ENCODE results near the gene ANKRD53.

The ANKRD53 gene

DNA sequence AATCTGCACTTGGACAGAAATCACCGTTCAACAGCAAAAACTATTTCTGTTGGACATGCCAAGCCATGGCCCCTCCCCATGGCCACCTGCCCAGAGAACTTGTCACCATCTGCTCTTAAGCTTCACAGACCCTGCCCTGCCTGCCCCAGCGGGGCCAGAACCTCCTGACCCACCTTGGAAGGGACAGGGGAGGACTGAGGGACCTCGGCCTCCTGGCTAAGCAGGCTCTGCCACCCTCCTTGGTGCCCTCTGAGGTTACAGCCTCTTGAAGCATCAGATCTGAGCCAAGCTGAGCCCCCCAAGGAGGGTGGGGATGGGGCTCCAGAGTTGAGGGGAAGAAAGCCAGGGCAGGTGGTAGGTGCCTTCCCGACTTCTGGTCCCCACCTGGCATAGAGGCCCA is 9.7 kb downstream of the ANKRD53 start:
- TF ChIP-seq, protein P1, sequence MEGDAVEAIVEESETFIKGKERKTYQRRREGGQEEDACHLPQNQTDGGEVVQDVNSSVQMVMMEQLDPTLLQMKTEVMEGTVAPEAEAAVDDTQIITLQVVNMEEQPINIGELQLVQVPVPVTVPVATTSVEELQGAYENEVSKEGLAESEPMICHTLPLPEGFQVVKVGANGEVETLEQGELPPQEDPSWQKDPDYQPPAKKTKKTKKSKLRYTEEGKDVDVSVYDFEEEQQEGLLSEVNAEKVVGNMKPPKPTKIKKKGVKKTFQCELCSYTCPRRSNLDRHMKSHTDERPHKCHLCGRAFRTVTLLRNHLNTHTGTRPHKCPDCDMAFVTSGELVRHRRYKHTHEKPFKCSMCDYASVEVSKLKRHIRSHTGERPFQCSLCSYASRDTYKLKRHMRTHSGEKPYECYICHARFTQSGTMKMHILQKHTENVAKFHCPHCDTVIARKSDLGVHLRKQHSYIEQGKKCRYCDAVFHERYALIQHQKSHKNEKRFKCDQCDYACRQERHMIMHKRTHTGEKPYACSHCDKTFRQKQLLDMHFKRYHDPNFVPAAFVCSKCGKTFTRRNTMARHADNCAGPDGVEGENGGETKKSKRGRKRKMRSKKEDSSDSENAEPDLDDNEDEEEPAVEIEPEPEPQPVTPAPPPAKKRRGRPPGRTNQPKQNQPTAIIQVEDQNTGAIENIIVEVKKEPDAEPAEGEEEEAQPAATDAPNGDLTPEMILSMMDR (IDR thresholded peaks at IDR 0.05; ENCODE audit: insufficient read depth, low read length, poor library complexity, severe bottlenecking) = no peak
- TF ChIP-seq EZH2phosphoT487 (conservative IDR thresholded peaks at IDR 0.05; ENCODE audit: low read length) = no peak
- H3K36me3 ChIP-seq (ENCODE audit: low read length) = no peaks in the 10 kb centered on the region

DNA sequence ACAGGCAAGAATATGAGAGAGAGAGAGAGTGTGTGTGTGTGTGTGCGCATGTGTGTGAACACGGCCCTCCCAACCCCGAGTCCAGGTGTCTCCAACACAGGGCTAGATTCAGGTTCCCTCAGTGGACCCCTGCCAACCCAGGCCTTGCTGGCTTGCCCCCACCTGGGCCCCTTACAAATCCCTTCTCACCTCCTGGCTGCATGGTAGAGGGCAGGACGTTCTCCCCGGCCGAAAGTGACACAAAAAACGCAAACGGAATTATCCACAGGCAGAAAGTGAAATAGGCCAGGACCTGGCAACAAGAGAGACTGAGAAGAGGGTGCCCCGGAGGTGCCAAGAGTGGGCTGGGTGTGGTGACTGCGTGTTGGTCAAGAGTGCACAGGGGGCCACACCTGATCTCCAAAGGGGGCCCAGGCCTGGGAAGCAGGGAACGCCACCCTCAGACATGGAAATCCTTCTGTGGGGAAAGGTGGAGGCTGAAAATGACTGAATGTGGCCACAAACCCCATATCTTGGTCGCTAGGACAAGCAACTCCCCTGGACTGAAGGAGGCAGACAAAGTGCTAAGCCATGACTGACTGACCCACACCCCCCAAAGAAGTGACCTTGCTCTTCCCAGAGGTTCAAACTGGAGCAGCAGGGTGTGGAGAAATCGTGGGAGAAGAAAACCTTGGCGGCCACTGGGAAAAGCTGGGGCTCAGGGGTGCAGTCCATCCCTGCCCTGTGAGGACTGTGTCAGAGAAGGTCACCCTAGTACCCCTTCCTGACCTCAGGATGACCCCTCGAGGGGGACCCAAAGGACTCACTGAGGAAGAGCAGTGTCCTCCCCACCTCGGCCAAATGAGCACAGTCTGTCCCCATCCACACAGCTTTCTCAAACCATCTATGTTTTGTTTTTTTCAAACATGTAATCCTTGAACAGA is 10.6 kb downstream of the ANKRD53 start:
- Histone ChIP-seq H3F3A (ENCODE audit: insufficient read depth) (no peaks in the 10 kb centered on the region), H3K36me3 (ENCODE audit: low read length) (no peaks in the 10 kb centered on the region)

More for the DNA sequence above, 9.7 kb downstream of the ANKRD53 start:
- H3K9me3 ChIP-seq (ENCODE audit: insufficient read depth, low read length) = no peaks in the 10 kb centered on the region
- no peak overlapping the region for H3K4me3 ChIP-seq (ENCODE audit: insufficient read depth, low read length, poor library complexity, severe bottlenecking)
- H3K9ac ChIP-seq (ENCODE audit: low read length) = no peak overlapping the region
- H3K4me2 ChIP-seq (ENCODE audit: low read depth, low read length, poor library complexity, severe bottlenecking) = no peak overlapping the region
- no peak overlapping the region for H3K27ac ChIP-seq (ENCODE audit: low read depth, low read length)
- no peaks in the 10 kb centered on the region for H3K9me2 ChIP-seq (replicated peaks; ENCODE audit: insufficient read depth, low read length)
- no peaks in the 10 kb centered on the region for H3K27me3 ChIP-seq (ENCODE audit: low read length)
- no peak overlapping the region for H2AFZ ChIP-seq (ENCODE audit: low read depth, low read length, severe bottlenecking)
- peaks cover 11% of the 10 kb centered on the region for H3K79me2 ChIP-seq (ENCODE audit: insufficient read depth, low read length)
- no peaks in the 10 kb centered on the region for H3F3A ChIP-seq (ENCODE audit: insufficient read depth)
- H4K20me1 ChIP-seq (ENCODE audit: low read depth, low read length) = no peaks in the 10 kb centered on the region; the same call in 1 of the 2 replicates

DNA sequence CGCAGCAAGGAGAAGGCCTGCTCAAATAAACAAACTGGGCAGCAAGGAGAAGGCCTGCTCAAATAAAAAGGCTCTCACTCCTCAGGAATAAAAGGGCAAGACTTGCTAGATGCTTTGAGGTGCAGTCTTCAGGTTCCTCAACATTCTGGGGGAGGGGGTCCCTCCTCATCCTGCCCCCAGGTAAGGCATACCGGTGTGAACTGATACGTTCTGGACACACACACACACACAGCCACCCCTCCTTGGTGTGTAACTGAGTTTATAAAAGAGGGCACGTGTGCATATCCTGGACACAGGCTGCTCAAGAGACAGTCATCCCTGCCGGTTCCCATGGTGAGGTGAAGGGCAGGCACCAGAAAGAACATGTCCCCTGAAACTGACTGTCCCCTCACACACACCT is 11.8 kb downstream of the ANKRD53 start:
- no peak overlapping the region for H3K27ac ChIP-seq (ENCODE audit: low read depth, low read length)
- no peak overlapping the region for H3K4me2 ChIP-seq (ENCODE audit: low read depth, low read length, poor library complexity, severe bottlenecking)
- H2AFZ ChIP-seq (ENCODE audit: low read depth, low read length, severe bottlenecking) = no peak overlapping the region
- TF ChIP-seq EZH2phosphoT487 (conservative IDR thresholded peaks at IDR 0.05; ENCODE audit: low read length) = no peak
- TF ChIP-seq, protein P1 (IDR thresholded peaks at IDR 0.05; ENCODE audit: insufficient read depth, low read length, poor library complexity, severe bottlenecking) = no peak
- H3K36me3 ChIP-seq (ENCODE audit: low read length) = no peaks in the 10 kb centered on the region
- H4K20me1 ChIP-seq (ENCODE audit: low read depth, low read length) = no peaks in the 10 kb centered on the region; the same call in 1 of the 2 replicates
- no peaks in the 10 kb centered on the region for H3K9me2 ChIP-seq (replicated peaks; ENCODE audit: insufficient read depth, low read length)
- H3K27me3 ChIP-seq (ENCODE audit: low read length) = no peaks in the 10 kb centered on the region
- no peak overlapping the region for H3K4me3 ChIP-seq (ENCODE audit: insufficient read depth, low read length, poor library complexity, severe bottlenecking)
- H3F3A ChIP-seq (ENCODE audit: insufficient read depth) = no peaks in the 10 kb centered on the region
- H3K9ac ChIP-seq (ENCODE audit: low read length) = no peak overlapping the region
- H3K79me2 ChIP-seq (ENCODE audit: insufficient read depth, low read length) = peaks cover 25% of the 10 kb centered on the region
- H3K9me3 ChIP-seq (ENCODE audit: insufficient read depth, low read length) = no peaks in the 10 kb centered on the region

More for the DNA sequence above, 10.6 kb downstream of the ANKRD53 start:
- Histone ChIP-seq H3K4me3 (ENCODE audit: insufficient read depth, low read length, poor library complexity, severe bottlenecking) (no peak overlapping the region), H4K20me1 (ENCODE audit: low read depth, low read length) (no peaks in the 10 kb centered on the region; the same call in 1 of the 2 replicates), H3K27me3 (ENCODE audit: low read length) (no peaks in the 10 kb centered on the region), H3K9me3 (ENCODE audit: insufficient read depth, low read length) (no peaks in the 10 kb centered on the region), H2AFZ (ENCODE audit: low read depth, low read length, severe bottlenecking) (no peak overlapping the region), H3K79me2 (ENCODE audit: insufficient read depth, low read length) (peaks cover 20% of the 10 kb centered on the region), H3K9me2 (replicated peaks; ENCODE audit: insufficient read depth, low read length) (no peaks in the 10 kb centered on the region), H3K4me2 (ENCODE audit: low read depth, low read length, poor library complexity, severe bottlenecking) (no peak overlapping the region), H3K27ac (ENCODE audit: low read depth, low read length) (no peak overlapping the region), H3K9ac (ENCODE audit: low read length) (no peak overlapping the region)
- TF ChIP-seq, protein P1 (IDR thresholded peaks at IDR 0.05; ENCODE audit: insufficient read depth, low read length, poor library complexity, severe bottlenecking) = no peak
- TF ChIP-seq EZH2phosphoT487 (conservative IDR thresholded peaks at IDR 0.05; ENCODE audit: low read length) = no peak
